Common myeloid progenitor, CD34-positive (primary cell): ENCODE data around the gene CCDC47.
"Not testable (repeated sequence)": the region's sequence is repeated elsewhere in the genome, so short reads cannot be mapped to it uniquely, and the experiment has no call there.

Experiments used
- CTCF ChIA-PET: fragments of 350-600 bp; sonication (Branson Sonifier 250); formaldehyde crosslinking; loops from one replicate; lab custom pipeline; 2021; ENCODE audit warnings: antibody characterized with exemption; lab: Charles Lee
- POLR2A ChIA-PET: fragments of 350-600 bp; sonication (Branson Sonifier 250); formaldehyde crosslinking; loops from one replicate; lab custom pipeline; 2021; ENCODE audit warnings: antibody characterized with exemption; lab: Charles Lee
- DNase-seq, 3 donors: peaks; one replicate each; pipeline versions ENCODE4 v3.0.0 to v3.0.0-alpha.2; 2013
- H3K27ac ChIP-seq, 2 experiments: 1 replicate in 1 of 2; 2 replicates in 1 of 2; pipeline ENCODE4 v1.7.0; 2013; ENCODE audit warnings: inconsistent platforms in 2 of 2, low read length in 2 of 2, mild to moderate bottlenecking in 2 of 2, low read depth in 1 of 2, moderate library complexity in 1 of 2; ENCODE audit not compliant: severe bottlenecking in 2 of 2, insufficient read depth in 1 of 2, poor library complexity in 1 of 2
- H3K27me3 ChIP-seq, 5 experiments: replicated peaks in 2 of 5; 1 replicate in 3 of 5; 2 replicates in 2 of 5; pipeline versions ENCODE4 v1.6.1 to v1.7.0; 2013; ENCODE audit warnings: low read length in 4 of 5, mild to moderate bottlenecking in 2 of 5, moderate library complexity in 2 of 5, inconsistent platforms in 1 of 5; ENCODE audit not compliant: insufficient read depth in 5 of 5, control insufficient read depth in 4 of 5
- H3K36me3 ChIP-seq, 4 experiments: 1 replicate in 2 of 4; 2 replicates in 2 of 4; pipeline versions ENCODE4 v1.6.1 to v1.7.0; 2013; ENCODE audit warnings: low read length in 3 of 4, control low read depth in 1 of 4, mild to moderate bottlenecking in 1 of 4; ENCODE audit not compliant: control insufficient read depth in 4 of 4, insufficient read depth in 4 of 4
- H3K4me1 ChIP-seq, 4 experiments: 1 replicate in 3 of 4; 2 replicates in 1 of 4; pipeline versions ENCODE4 v1.6.1 to v1.7.1; 2013; ENCODE audit warnings: low read length in 3 of 4, mild to moderate bottlenecking in 3 of 4, control low read depth in 1 of 4, inconsistent platforms in 1 of 4, moderate library complexity in 1 of 4; ENCODE audit not compliant: control insufficient read depth in 4 of 4, insufficient read depth in 4 of 4; ENCODE audit errors: control extremely low read depth in 1 of 4
- H3K4me3 ChIP-seq, 7 experiments: 1 replicate in 4 of 7; 2 replicates in 3 of 7; pipeline versions ENCODE4 v1.5.1 to v1.7.0; 2013; ENCODE audit warnings: mild to moderate bottlenecking in 7 of 7, low read length in 6 of 7, moderate library complexity in 6 of 7, inconsistent platforms in 2 of 7, low read depth in 2 of 7, control low read depth in 1 of 7; ENCODE audit not compliant: insufficient read depth in 4 of 7, control insufficient read depth in 1 of 7; ENCODE audit errors: extremely low read depth in 1 of 7
- H3K9me3 ChIP-seq, 5 experiments: 1 replicate in 4 of 5; 2 replicates in 1 of 5; pipeline versions ENCODE4 v1.6.1 to v1.7.1; 2013; ENCODE audit warnings: low read length in 4 of 5, mild to moderate bottlenecking in 2 of 5, inconsistent platforms in 1 of 5, low read depth in 1 of 5, moderate library complexity in 1 of 5; ENCODE audit not compliant: control insufficient read depth in 4 of 5, insufficient read depth in 2 of 5; ENCODE audit errors: control extremely low read depth in 1 of 5
- WGBS: methylation state at CpG from one replicate; pipeline ENCODE4 v1.1.5; 2013; ENCODE audit not compliant: insufficient coverage; 5-methylcytosine and 5-hydroxymethylcytosine counted together

CCDC47 gene

DNA sequence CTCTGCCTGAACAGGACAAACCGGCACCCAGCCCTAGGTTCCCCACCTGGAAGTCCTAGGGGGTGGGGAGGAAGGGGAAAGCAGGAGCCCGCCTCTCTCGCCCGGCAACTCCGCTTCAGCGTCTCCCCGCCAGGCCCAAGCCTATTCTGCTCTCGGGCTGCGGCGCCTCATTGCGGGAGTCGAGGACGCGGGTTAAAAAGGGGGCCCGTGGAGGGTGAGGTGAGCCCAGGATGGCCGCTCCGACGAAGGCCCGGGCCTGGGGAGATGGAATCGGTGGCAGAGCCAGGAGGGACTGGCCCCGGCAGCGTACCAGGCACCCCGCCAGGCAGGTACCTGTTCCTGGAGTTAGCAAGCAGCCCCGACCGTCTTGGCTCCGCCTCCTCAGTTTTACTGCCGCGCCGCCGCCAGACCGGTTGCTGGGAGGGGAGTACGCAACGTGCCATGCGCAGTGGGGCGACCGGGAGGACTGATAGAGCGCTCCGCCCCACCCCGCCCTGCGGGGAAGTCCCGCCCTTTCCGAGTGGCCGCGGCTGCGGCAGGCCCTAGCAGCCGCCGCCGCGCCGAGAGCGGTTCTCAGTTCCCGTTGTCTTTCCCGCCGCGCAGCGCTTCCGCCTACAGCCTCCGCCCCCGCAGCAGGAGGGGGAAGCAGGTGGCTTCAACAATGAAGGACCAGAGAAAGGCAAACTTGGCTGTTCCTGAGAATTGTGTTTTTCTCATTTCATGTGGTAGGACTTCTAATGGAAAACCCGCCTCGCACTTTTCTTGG lies 31.8 kb downstream of the CCDC47 start, which contains the start of gene STRADA:
TSS of gene STRADA (minus strand) at position 392 of the 766 bp plus-strand sequence. CDS start 13,430 bp downstream, outside the sequence.
- ChIA-PET CTCF (interaction anchor here (0.7 to 1.8 kb wide), 6 partner anchors 9 to 44 kb away, joined by 3 to 7 read pairs (median 4); no protein-coding TSS in a partner anchor), POLR2A (interaction anchor here (0.5 to 1.8 kb wide), 9 partner anchors 11 to 61 kb away, joined by 3 to 16 read pairs (median 3); partner anchors contain the start of genes CCDC47, DDX42 and LIMD2)
- Histone ChIP-seq H3K27me3 (no peaks in the 10 kb centered on the region), H3K36me3 (peaks cover 3 to 11% (median 7%) of the 10 kb centered on the region in 4 experiments), H3K4me1 (peaks cover 5 to 19% (median 18%) of the 10 kb centered on the region in 4 experiments), H3K4me3 (peak within 1 kb of the TSS; percentile 80 to 95 (median 87)), H3K27ac (peak within 1 kb of the TSS; percentile 80 to 93), H3K9me3 (no peaks in the 10 kb centered on the region)
- DNase-seq, result peak; percentile 98 to 99 (median 99)
- 0% methylated on average over 55 of the region's 61 CpGs for WGBS

- peak overlapping the region; percentile 80 to 93 for H3K27ac ChIP-seq
- no peaks in the 10 kb centered on the region for H3K9me3 ChIP-seq
- WGBS, result 0% methylated on average over 13 of the region's 14 CpGs
- POLR2A ChIA-PET, result interaction anchor here (1.0 to 1.8 kb wide), 2 partner anchors 24 to 41 kb away, joined by 3 to 6 read pairs; partner anchors contain the start of gene LIMD2
- H3K4me1 ChIP-seq, result peaks cover 5 to 19% (median 18%) of the 10 kb centered on the region in 4 experiments
- DNase-seq, result no peak
- no peaks in the 10 kb centered on the region for H3K27me3 ChIP-seq
- peak overlapping the region; percentile 80 to 95 (median 87) for H3K4me3 ChIP-seq
- CTCF ChIA-PET, result interaction anchor here (1.5 kb wide), 1 partner anchor 9 kb away, joined by 5 read pairs; no protein-coding TSS in a partner anchor
- H3K36me3 ChIP-seq, result peaks cover 3 to 8% (median 5%) of the 10 kb centered on the region in 4 experiments
These were observed 32.3 kb downstream of the CCDC47 start for GRCh38 chr17:63741143-63741407.

GRCh38 chr17:63740464-63741142 lies 32.8 kb downstream of the CCDC47 start:
- Histone ChIP-seq H3K36me3 (peaks cover under 1 to 3% (median 2%) of the 10 kb centered on the region in 4 experiments), H3K4me3 (peak overlapping the region; percentile 80 to 95 (median 87))
- peak in 2 of 3 donors; percentile 30 to 34 for DNase-seq

DNA sequence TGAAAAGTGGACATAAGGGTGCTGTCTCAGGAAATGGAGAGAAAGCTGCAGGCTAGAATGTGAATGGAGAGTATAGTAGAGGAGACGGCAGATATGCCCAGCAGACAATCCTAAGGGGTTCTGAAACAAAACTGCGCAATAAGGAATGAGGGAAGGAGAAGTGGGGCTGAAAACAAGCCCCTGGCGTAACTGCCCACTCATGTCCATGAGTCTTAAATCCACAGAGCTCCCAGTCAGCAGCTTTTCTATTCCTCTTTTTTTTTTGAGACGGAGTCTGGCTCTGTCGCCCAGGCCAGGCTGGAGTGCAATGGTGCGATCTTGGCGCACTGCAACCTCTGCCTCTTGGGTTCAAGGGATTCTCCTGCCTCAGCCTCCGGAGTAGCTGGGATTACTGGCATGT lies 37.7 kb downstream of the CCDC47 start:
- peaks cover 0 to 2% (median 0%) of the 10 kb centered on the region in 4 experiments for H3K36me3 ChIP-seq
- 96% methylated on average over 7 of the region's 8 CpGs for WGBS

More at GRCh38 chr17:63740464-63741142, 32.8 kb downstream of the CCDC47 start:
- POLR2A ChIA-PET, result interaction anchor here (0.6 to 1.8 kb wide), 3 partner anchors 24 to 46 kb away, joined by 3 to 6 read pairs (median 3); partner anchors contain the start of gene LIMD2
- Histone ChIP-seq H3K9me3 (no peaks in the 10 kb centered on the region), H3K27me3 (no peaks in the 10 kb centered on the region), H3K27ac (peak overlapping the region; percentile 80 to 93), H3K4me1 (peaks cover 5 to 19% (median 18%) of the 10 kb centered on the region in 4 experiments)
- CTCF ChIA-PET, result interaction anchor here (0.9 to 1.5 kb wide), 2 partner anchors 9 to 10 kb away, joined by 5 read pairs; no protein-coding TSS in a partner anchor
- WGBS, result 63% methylated on average over 2 of the region's 12 CpGs

DNA sequence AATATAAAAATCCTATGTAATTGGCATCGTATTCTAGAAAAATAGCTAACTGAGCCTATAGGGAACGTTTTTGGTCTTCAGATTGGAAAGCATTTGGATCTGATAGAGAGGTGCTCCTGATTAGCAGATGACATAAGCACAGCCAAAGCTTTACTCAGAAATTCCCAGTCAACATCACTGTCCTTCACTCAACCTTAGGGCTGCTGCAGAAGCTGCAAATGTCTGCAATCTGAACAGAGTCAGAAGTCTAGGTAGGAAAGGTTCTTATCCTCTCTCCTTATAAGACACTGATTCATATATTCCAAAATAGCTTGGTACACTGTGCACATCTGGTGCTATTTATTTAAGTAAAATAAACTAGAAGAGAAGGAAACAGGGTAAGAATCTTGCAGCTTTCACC lies 51.0 kb downstream of the CCDC47 start:
- no peaks in the 10 kb centered on the region for H3K27me3 ChIP-seq
- no peaks in the 10 kb centered on the region for H3K9me3 ChIP-seq
- CTCF ChIA-PET, result interaction anchor here (1.3 to 1.4 kb wide), 2 partner anchors 13 to 19 kb away, joined by 3 to 5 read pairs; no protein-coding TSS in a partner anchor
- no CpG with 5 or more reads among the region's 2 CpGs for WGBS
- no peak overlapping the region for H3K27ac ChIP-seq
- peaks cover 6 to 30% (median 18%) of the 10 kb centered on the region in 4 experiments for H3K36me3 ChIP-seq
- H3K4me3 ChIP-seq, result no peak overlapping the region
- H3K4me1 ChIP-seq, result no peaks in the 10 kb centered on the region
- POLR2A ChIA-PET, result no interaction called here
- no peak for DNase-seq

More for the DNA sequence above, 37.7 kb downstream of the CCDC47 start:
- no peak overlapping the region for H3K4me3 ChIP-seq
- peaks cover 3 to 13% (median 8%) of the 10 kb centered on the region in 4 experiments for H3K4me1 ChIP-seq
- no peaks in the 10 kb centered on the region for H3K27me3 ChIP-seq
- ChIA-PET CTCF (interaction anchor here (0.8 to 2.4 kb wide), 5 partner anchors 14 to 92 kb away, joined by 3 to 8 read pairs (median 4); no protein-coding TSS in a partner anchor), POLR2A (no interaction called here)
- no peaks in the 10 kb centered on the region for H3K9me3 ChIP-seq
- DNase-seq, result no peak
- H3K27ac ChIP-seq, result no peak overlapping the region

DNA sequence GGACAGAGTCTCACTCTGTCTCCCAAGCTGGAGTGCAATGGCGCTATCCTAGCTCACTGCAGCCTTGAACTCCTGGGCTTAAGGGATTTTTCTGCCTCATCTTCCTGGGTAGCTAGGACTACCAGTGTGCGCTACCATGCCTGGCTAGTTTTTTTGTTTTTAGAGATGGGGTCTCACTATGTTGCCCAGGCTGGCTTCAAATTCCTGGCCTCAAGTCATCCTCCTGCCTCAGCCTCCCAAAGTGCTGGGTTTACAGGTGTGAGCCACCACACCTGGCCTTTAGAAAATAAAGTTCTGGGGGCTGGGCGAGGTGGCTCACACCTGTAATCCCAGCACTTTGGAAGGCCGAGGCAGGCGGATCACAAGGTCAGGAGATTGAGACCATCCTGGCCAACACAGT lies 53.2 kb downstream of the CCDC47 start:
- not testable (repeated sequence) for H3K9me3 ChIP-seq, DNase-seq, H3K27me3 ChIP-seq, H3K4me1 ChIP-seq, H3K27ac ChIP-seq, H3K4me3 ChIP-seq
- H3K36me3 ChIP-seq, result peaks cover 6 to 28% (median 21%) of the 10 kb centered on the region in 4 experiments
- CTCF ChIA-PET, result interaction anchor here (1.4 to 1.8 kb wide), 4 partner anchors 8 to 54 kb away, joined by 4 to 5 read pairs (median 4); no protein-coding TSS in a partner anchor
- 90% methylated on average over 2 of the region's 5 CpGs for WGBS
- POLR2A ChIA-PET, result interaction anchor here (0.6 kb wide), 1 partner anchor 754 kb away, joined by 3 read pairs; no protein-coding TSS in a partner anchor
